HG03025 (cell line): Measurements from ENCODE around the gene TRABD2B.

Source experiments
- ATAC-seq: cut with Tn5 transposase; IDR thresholded peaks from one replicate; pipeline ENCODE4 v1.9.1; 2021; ENCODE audit warnings: mild to moderate bottlenecking, moderate library complexity; ENCODE audit not compliant: unreplicated experiment, low FRiP score

TRABD2B gene

DNA sequence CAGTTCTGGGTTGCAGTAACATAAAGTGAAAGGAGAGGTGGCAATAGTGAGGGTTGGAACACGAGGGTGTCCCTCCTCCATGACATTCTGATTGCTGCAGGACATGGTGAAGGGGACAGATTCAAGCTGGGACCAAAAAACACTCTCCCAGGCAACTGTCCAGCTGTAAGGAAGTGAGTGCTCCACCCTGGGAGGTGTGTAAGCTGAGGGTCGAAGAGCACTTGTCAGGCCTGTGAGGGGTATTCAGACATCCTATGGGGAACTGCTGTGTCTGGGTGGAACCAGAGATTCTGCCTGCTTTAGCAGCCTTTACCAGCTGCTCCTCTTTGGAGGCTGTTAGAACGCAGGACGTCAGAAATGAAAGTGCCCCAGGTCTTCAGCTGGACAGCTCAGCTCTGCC lies 212.1 kb downstream of the TRABD2B start:
- no peak for ATAC-seq

DNA sequence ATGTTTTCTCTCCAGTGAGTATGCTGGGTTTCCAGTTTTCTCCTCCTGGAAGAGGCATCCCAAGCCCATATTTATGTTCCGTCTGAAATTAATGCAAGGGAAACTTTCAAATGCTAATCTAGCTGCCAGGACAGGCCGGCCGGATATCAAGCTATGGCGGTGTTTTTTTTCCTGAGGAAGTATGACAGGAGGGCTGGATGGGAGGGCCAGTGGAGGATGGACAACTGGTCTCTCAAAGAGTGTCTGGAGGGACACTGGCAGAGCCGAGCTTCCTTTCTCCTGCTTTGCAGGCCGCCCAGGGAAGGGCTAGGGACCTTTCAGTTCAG lies 212.7 kb downstream of the TRABD2B start:
- ATAC-seq = no peak

DNA sequence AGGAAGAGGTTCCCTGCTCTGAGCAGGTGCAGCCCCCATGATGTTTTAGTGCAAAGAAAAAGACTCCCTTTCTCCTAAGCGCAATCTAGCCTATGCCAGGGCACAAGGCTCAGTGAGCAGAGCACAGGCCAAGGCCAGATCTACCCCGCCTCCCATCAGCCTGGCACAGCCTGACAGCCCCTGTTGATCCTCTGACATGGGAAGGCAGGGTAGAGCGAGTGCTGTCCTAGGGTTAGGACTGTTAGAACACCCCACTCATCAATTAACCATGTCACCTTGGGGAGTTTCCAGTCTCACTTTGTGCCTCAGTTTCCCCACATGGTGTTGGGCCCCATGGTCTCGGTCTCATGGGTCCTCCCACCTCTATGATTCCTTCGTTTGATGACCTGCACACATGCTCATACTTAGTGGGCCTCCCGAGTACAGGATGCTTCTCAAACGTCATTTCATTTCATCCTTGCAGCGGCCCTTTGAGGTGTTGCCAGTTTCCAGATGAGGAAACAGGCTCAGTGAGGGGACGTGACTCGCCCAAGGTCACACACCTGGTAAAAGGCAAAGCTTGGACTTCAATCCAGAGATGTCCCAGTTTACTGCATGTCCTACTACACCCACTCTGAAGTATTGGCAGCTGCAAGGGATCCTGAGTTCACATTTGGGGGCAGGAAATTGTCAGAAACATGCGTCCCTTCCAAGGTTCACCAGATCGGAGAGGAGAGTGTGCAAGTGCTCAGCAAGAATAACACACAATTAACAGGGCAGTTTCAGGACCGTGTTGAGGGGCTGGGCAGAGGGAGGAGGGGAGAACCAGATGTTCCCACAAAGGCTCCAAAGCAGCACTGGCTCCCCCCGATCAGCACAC lies 213.3 kb downstream of the TRABD2B start:
- ATAC-seq = no peak

DNA sequence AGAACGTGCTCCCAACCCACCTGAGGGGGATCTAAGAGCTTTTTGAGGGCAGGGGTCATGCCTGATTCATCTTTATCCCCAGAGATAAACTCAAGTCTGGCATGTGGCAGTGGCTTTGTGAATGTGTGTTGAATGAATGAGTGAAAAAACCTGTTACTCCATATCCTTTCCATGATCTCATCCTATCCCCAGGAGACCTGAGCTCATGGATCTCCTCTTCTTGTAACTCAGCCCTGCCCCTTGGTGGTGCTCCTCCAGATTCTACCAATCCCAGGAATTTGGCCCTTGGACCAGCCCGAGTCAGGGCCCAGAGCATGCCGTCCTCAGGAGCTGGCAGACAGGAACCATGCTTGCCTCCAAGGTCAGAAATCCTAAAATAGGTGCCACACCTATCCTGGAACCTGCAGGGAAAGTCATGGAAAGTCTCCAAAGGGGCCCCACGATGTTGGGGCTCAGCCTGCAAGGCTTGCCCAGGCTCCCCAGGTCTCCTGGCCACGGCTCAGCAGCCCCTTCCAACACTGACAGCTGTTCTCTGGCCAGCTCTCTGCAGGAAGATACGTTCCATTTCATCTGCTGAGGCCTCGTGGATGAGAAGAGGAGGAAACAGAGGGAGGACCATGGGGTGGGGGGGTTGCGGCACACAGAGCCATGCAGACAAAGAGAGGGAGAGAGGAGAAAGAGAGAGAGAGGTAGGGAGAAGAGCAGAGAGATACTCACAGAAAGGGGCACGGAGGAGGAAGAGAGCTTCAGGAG lies 214.6 kb downstream of the TRABD2B start:
- no peak for ATAC-seq

DNA sequence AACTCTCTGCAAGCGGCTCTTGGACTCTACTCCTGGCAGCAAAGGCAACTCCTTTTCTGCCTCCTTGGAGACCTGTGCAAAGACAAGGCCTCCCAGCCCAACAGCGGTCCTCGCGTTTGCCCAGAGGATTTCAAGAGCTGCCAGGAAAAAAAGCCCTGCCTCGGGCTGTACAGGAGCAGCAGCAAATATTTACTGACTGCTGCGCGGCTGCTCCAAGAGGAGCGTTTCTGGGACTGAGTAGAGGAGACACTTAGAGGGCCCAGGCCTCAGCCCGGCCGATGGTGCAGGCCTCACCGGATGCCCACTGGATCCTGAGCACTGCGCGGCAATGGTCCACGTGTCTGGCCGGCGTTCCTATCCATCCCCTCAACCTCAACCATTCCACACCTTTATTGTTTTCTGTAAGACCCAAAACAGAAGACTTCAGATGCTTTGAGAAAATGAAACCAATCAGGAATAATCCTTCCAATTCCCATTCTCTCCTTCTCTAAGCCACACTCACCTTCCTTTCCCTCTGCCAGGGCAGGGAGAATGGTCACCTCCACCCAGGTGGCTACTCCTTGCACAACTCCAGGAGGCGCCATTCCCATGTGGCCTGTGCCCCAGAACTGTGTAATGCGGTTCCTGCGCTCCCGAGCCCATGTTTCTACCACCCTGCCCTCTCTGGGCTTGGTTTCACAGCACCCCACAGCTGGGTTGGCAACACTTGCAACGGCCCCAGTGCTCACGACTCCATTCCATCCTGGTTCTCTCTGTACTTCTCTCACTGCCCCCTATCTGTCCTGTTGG lies 215.8 kb downstream of the TRABD2B start:
- ATAC-seq = no peak

- no peak for ATAC-seq
These were observed 216.7 kb downstream of the TRABD2B start for GRCh38 chr1:47780469-47780995.

DNA sequence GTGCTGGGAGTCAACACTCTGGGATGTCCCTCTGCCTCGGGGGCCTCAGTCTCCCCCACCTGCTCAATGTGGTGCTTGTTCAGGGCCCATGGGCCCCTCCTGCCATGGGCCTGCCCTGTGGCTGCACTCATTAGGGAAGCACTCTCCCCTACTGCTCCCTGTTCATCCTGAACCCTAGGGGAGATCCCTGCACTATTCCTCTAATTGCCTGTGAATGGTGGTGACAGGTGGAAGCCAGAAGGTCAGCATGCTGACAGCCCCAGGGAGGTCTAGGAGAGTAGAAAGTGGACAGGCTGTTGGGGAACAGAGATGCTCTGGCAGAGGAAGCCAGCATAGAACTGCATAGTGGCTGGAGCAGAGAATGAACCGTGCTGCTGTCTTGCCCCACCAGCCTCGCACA lies 217.6 kb downstream of the TRABD2B start:
- no peak for ATAC-seq

- no peak for ATAC-seq
These were observed 218.9 kb downstream of the TRABD2B start for GRCh38 chr1:47778280-47778679.

DNA sequence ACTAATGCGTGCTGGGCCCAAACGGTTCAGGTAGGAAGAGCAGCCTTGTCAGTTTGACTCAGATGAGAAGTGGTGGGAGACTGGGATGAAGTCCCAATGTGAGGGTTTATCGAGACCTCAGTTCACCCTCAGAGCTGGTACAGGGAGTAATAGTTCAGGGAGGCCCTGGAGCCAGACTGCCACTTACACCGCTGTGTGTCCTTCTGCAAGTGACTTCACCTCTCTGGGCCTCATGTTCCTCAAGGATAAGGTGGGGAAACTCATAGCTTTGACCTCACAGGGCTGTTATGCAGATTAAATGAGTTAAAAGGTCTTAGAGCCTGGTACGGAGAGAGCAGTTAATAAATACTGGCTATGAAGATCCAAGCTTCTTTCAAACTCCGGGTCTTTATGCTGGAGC lies 219.9 kb downstream of the TRABD2B start:
- no peak for ATAC-seq

GRCh38 chr1:47776667-47777131 lies 220.5 kb downstream of the TRABD2B start:
- ATAC-seq = no peak

DNA sequence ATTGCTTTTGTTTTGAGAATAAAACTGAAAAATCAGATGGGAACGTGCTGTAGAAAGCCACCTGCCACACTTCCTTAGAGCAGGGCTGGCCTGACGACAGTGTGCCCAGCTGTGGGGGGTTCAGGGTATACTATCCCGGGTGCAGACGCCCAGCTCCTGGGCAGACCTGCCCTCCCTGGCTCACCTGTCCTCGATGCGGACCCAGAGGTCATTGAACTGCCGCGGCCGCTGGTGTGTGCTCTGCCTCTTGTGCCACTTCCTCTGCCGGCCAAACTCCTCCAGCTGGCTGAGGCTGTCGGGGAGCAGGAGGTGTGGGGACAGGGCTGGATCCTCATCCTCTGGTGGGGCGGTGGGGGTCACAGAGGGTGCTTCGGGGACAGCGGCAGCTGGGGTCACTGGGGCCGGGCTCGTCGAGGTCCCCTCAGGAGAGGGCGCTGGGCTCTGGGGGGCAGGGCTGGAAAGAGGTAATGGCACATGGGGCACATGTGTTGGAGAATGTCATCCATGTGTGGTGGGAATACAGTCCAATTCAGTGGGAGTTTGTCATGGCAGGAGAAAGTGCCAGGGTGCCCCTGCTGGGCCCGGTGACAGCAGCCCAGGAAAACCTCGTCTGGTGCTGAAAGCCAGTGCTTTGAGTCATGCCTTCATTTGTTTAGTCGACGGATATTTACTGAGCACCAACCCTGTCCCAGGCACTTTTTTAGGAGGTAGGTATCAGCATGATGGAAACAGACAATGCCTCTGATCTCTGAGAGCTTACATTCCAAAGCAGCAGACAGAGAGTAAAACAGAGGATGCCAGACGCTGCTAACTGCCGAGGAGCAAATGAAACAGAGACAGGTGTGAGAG lies 222.0 kb downstream of the TRABD2B start:
- no peak for ATAC-seq

DNA sequence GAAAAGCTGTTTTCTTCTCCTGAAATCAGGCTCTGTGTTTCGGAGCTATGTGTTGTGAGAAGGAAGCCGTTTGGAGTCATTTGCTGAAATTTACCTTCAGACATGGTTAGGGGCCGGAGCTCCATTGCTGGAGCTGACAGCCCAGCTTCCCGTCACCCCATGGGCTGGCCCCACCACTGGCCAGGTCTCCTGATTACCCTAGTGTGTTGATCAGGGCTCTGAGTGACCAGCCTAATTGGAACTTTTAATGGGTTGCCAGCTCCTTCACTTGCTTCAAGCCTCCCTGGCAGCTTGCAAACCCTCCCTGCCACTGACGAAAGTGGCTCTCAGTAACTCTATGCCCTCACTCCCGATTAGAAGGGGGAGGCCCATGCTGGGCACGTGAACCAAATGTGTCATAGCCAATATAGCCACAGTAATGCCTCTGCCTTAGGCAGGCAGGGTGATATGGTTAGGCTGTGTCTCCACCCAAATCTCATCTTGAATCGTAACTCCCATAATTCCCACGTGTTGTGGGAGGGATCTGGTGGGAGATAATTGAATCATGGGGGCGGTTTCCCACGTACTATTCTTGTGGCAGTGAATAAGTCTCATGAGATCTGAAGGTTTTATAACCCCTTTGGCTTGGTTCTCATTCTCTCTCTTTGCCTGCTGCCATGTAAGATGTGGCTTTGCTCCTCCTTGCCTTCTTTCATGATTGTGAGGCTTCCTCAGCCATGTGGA lies 224.1 kb downstream of the TRABD2B start:
- no peak for ATAC-seq

- ATAC-seq = no peak
These were observed 224.9 kb downstream of the TRABD2B start for GRCh38 chr1:47772281-47772680.

DNA sequence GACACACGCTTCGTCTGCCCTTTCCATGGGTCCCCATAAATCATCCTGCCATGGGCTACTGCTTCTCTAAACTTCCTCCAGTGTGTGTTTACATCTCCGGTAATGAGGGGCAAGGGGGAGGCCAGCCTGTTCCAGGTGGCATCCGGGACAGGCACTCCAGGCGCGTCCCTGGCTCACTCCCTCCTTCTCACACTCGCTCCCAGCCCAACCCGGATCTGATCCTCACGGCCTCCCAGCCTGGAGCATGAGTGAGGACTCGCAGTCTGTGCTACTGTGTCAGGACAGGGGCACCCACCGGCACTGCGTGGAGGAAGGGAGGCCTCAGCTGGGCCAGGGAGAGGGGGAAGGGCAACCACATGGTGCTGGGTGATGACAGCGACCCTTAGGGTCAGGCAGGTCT lies 225.4 kb downstream of the TRABD2B start:
- no peak for ATAC-seq

- ATAC-seq = no peak
These were observed 227.2 kb downstream of the TRABD2B start for GRCh38 chr1:47769983-47770382.

GRCh38 chr1:47769295-47769694 lies 227.9 kb downstream of the TRABD2B start:
- no peak for ATAC-seq

DNA sequence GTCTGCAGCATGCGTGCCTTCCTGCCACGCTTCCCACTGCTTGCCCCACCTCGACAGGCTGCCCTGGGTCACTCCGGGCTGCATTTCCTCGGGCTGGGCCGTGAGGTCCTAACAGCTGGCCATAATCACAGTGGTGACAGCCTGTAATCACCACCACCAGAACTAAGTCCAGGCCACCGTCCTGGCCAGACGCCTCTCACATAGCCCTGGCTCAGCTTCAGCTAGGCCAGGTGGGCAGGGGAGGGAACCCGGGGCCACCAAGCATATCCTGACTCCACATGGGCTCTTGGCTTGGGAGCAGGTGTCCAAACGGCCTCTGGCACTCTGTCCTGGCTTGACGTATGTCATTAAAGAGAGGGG lies 229.5 kb downstream of the TRABD2B start:
- no peak for ATAC-seq

DNA sequence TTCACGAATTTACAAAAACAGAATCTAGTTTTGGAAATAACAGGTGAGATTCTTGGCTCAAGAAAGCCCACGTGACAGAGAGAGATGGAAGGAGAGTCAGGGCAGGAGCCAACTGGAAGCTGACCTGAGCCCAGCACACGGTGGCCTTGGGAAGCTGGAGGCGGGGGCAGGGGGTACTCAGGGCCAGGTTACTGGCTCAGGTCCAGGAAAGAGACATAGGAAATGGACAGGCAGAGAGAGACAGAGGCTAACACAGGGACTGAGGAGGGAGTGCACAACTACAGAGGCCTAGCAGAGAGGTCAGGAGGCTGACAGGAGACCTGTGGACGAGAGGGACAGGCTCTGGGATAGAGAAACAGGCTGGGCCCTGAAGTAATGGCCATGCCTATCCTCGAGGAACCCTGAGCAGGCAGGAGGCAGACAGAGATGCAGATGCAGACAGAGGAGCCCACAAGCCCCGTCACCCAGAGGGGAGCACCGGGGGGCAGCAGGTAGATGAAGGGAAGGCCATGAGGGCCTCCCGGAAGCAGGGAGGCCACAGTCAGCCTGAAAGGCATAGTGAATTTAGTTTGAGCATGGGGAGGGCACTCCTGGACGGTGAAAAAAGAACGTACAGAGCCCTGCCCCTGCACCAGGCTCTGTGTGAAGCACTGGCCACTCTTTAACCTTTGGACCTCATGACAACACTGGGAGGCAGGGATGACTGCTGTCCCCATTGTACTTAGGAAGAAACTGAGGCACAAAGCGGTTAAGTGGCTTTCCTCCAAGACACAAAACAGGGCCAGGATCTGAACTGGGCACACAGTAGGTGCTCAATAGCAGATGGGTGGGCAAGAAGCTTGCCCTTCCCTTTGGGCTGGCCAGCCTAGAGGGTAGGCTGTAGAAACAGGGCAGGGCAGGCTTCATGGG lies 230.1 kb downstream of the TRABD2B start:
- no peak for ATAC-seq
